ENCODE measurements around the gene HOXB5. TPM values are rescaled to one million over a fixed set of nuclear protein-coding genes. Genes with fewer than 3 reads are reported as not detected.
A peak's percentile ranks its signal among the peaks of the same experiment; 100 is the strongest.

The HOXB5 gene
- total RNA-seq, 1 experiment from 2014 or later, result 5.9 TPM

- Histone ChIP-seq H3K27ac (ENCODE audit: low read depth, low read length, poor library complexity, severe bottlenecking) (peak overlapping the region; percentile 29), H3K27me3 (replicated peaks; ENCODE audit: insufficient read depth, low read depth, low read length, poor library complexity) (no peaks in the 10 kb centered on the region), H3K36me3 (ENCODE audit: insufficient read depth, low read length, poor library complexity, severe bottlenecking) (peaks cover 28% of the 10 kb centered on the region), H3K9me3 (ENCODE audit: low read depth, low read length, poor library complexity, severe bottlenecking) (no peaks in the 10 kb centered on the region), H3K4me1 (ENCODE audit: insufficient read depth, low read length, poor library complexity, severe bottlenecking) (peaks cover 55% of the 10 kb centered on the region), H3K4me3 (ENCODE audit: low read depth, low read length, poor library complexity, severe bottlenecking) (no peak overlapping the region)
- TF ChIP-seq CTCF (conservative IDR thresholded peaks at IDR 0.05; ENCODE audit: low read depth, low read length) (no peak), EZH2 (IDR thresholded peaks at IDR 0.05; ENCODE audit: borderline replicate concordance, low read depth, low read length, poor library complexity, severe bottlenecking) (no peak)
- no peak for DNase-seq (ENCODE audit: low spot score)
- CTCF ChIA-PET, result no interaction called here
- POLR2A ChIA-PET (ENCODE audit: low non-redundant PET), result no interaction called here
- intact Hi-C loops (cut with micrococcal nuclease; ENCODE audit: unreplicated experiment), result no loop called here
- BruUV-seq (replicated peaks), result no TSS peak
Measured at GRCh38 chr17:48551596-48552465, 41.7 kb downstream of the HOXB5 start.

DNA sequence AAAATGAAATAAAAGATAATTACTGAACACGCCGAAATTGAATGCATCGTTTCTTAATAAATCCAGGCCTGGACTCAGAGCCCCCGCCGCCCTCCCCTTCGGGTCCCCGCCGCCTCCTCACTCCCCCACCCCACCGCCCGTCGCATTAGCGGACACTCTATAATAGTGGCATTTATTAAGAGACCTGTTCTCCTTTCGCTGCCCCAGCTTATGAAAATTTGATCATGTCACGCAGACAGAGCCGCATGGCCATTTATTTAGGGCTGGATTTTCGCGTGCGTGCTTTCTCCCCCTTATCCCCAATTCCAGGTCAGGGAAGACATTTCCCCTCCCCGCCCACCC lies 42.4 kb downstream of the HOXB5 start:
- Histone ChIP-seq H3K27ac (ENCODE audit: low read depth, low read length, poor library complexity, severe bottlenecking) (no peak overlapping the region), H3K9me3 (ENCODE audit: low read depth, low read length, poor library complexity, severe bottlenecking) (no peaks in the 10 kb centered on the region)

DNA sequence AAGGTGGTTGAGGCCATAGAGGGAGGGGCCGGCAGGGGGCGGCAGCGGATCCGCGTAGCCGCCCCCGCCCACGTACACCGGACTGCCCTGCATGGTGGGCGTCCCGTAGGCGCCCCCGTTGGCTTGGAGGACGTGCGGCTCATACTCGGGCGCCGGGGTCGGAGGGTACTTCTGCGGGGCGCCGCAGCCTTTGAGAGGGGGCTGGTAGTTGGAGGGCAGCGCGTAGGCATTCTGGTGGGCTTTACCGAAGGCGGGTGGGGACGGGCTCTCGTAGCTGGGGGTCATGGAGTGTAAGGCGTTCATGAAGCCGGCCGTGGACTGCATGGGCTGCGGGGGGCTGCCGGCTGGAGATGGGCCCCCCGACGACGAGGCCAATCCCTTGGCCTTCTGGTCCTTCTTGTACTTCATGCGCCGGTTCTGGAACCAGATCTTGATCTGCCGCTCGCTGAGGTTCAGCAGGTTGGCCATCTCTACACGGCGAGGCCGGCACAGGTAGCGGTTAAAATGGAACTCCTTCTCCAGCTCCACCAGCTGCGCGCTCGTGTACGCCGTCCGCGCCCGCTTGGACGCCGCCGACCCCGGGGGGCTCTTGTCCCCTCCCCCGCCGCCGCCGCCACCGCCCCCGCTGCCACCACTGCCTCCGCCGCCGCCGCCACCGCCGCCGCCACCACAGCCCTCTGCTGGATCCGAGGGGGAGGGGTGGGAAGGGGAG lies 42.9 kb downstream of the HOXB5 start:
- TF ChIP-seq EZH2 (IDR thresholded peaks at IDR 0.05; ENCODE audit: borderline replicate concordance, low read depth, low read length, poor library complexity, severe bottlenecking) (no peak), CTCF (conservative IDR thresholded peaks at IDR 0.05; ENCODE audit: low read depth, low read length) (no peak)
- H3K4me1 ChIP-seq (ENCODE audit: insufficient read depth, low read length, poor library complexity, severe bottlenecking), result peaks cover 55% of the 10 kb centered on the region
- no peaks in the 10 kb centered on the region for H3K27me3 ChIP-seq (replicated peaks; ENCODE audit: insufficient read depth, low read depth, low read length, poor library complexity)
- POLR2A ChIA-PET (ENCODE audit: low non-redundant PET), result no interaction called here
- H3K36me3 ChIP-seq (ENCODE audit: insufficient read depth, low read length, poor library complexity, severe bottlenecking), result peaks cover 28% of the 10 kb centered on the region
- intact Hi-C loops (cut with micrococcal nuclease; ENCODE audit: unreplicated experiment), result no loop called here
- H3K9me3 ChIP-seq (ENCODE audit: low read depth, low read length, poor library complexity, severe bottlenecking), result no peaks in the 10 kb centered on the region
- no peak overlapping the region for H3K27ac ChIP-seq (ENCODE audit: low read depth, low read length, poor library complexity, severe bottlenecking)
- DNase-seq (ENCODE audit: low spot score), result no peak
- H3K4me3 ChIP-seq (ENCODE audit: low read depth, low read length, poor library complexity, severe bottlenecking), result no peak overlapping the region
- BruUV-seq (replicated peaks), result no TSS peak
- CTCF ChIA-PET, result no interaction called here

More for the DNA sequence above, 42.4 kb downstream of the HOXB5 start:
- intact Hi-C loops (cut with micrococcal nuclease; ENCODE audit: unreplicated experiment), result no loop called here
- POLR2A ChIA-PET (ENCODE audit: low non-redundant PET), result no interaction called here
- no peaks in the 10 kb centered on the region for H3K27me3 ChIP-seq (replicated peaks; ENCODE audit: insufficient read depth, low read depth, low read length, poor library complexity)
- DNase-seq (ENCODE audit: low spot score), result no peak
- CTCF ChIA-PET, result no interaction called here
- peaks cover 55% of the 10 kb centered on the region for H3K4me1 ChIP-seq (ENCODE audit: insufficient read depth, low read length, poor library complexity, severe bottlenecking)
- no peak overlapping the region for H3K4me3 ChIP-seq (ENCODE audit: low read depth, low read length, poor library complexity, severe bottlenecking)
- H3K36me3 ChIP-seq (ENCODE audit: insufficient read depth, low read length, poor library complexity, severe bottlenecking), result peaks cover 28% of the 10 kb centered on the region
- BruUV-seq (replicated peaks), result no TSS peak
- TF ChIP-seq EZH2 (IDR thresholded peaks at IDR 0.05; ENCODE audit: borderline replicate concordance, low read depth, low read length, poor library complexity, severe bottlenecking), result no peak
